ENCODE data around the gene KIF26A.

DNA sequence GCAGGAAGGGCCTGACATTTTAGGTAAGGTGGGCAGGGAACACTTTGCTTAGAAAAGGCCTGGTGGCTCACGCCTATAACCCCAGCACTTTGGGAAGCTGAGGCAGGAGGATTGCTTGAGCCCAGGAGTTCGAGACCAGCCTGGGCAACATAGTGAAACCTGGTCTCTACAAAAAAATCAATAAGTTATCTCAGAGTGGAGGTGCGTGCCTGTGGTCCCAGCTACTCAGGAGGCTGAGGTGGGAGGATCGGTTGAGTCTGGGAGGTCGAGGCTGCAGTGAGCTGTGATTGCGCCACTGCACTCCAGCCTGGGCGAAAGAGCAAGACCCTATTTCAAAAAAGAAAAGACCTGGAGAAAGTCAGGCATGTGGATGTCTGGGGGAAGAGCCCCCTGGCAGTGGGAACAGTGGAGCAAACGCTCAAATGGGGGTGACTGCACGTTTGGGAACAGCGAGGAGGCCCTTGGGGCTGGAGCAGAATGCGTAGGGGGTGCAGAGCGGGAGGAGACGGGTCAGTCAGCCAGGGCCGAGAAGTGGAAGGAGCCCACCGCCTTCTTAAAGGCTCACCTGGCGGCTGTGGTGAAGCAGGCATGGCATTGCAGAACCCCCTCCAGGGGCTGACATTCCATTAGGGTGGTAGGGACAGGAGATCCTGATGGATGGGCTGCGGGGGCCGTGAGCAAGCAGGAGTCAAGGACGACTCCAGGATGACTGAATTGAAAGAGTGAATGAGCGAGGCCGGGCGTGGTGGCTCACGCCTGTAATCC is 6.2 kb upstream of the KIF26A start:
- TF ChIP-seq ZNF616 (CRISPR knock-in tag; IDR thresholded peaks at IDR 0.05; ENCODE audit: low read depth) (no peak), BATF2 (CRISPR knock-in tag; IDR thresholded peaks at IDR 0.05) (no peak), PHF8 (CRISPR knock-in tag; IDR thresholded peaks at IDR 0.05) (no peak)

All from HepG2 (cell line).